Suprapubic skin (tissue), 3 donors: ENCODE measurements around the gene CPT1C.

Experiments
- POLR2A ChIP-seq, 2 donors: fragments of 450-650 bp; IDR thresholded peaks; one replicate each; pipeline ENCODE4 v1.6.1; 2017; ENCODE audit warnings: antibody characterized with exemption in 2 of 2, mild to moderate bottlenecking in 2 of 2, moderate library complexity in 2 of 2
- TF ChIP-seq, protein P1 (sequence below), 2 donors: fragments of 200-600 bp in 1 of 2; fragments of 450-650 bp in 1 of 2; sonication (generic) in 1 of 2; IDR thresholded peaks; one replicate each; pipeline ENCODE4 v1.5.1; 2016 to 2019; ENCODE audit warnings: antibody characterized with exemption in 2 of 2, mild to moderate bottlenecking in 1 of 2, moderate library complexity in 1 of 2

DNA sequence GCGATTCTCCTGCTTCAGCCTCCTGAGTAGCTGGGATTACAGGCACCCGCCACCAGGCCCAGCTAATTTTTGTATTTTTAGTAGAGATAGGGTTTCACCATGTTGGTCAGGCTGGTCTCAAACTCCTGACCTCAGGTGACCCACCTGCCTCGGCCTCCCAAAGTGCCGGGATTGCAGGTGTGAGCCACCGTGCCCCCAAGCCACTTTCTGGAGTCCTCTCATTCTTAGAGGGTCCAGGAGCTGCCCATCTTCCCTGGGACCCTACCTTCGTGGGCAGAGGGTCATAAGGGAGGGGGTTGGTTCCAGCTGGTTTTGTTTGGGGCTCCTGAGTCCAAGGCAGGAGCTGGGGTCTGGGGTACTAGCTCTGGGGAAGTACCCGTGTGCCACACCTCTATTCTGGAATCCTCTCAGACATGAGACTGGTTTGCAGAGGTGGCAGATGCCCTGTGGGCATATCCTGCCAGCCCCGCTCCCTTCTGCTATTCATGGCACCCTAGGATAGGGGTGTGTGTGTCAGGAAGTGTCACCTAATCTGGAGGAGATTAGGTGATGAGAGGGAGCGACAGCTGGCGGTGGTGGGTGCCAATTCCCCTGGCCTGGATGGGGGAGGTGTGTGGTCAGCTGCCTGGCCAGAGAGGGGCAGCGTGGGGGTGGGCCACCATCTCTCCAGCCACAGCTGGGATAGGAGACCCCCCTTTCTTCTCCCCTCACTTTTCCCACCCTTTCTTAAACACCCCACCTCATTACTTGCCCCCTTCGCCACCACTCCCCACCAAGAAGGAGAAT, 11.7 kb upstream of the CPT1C start:
- TF ChIP-seq, protein P1, sequence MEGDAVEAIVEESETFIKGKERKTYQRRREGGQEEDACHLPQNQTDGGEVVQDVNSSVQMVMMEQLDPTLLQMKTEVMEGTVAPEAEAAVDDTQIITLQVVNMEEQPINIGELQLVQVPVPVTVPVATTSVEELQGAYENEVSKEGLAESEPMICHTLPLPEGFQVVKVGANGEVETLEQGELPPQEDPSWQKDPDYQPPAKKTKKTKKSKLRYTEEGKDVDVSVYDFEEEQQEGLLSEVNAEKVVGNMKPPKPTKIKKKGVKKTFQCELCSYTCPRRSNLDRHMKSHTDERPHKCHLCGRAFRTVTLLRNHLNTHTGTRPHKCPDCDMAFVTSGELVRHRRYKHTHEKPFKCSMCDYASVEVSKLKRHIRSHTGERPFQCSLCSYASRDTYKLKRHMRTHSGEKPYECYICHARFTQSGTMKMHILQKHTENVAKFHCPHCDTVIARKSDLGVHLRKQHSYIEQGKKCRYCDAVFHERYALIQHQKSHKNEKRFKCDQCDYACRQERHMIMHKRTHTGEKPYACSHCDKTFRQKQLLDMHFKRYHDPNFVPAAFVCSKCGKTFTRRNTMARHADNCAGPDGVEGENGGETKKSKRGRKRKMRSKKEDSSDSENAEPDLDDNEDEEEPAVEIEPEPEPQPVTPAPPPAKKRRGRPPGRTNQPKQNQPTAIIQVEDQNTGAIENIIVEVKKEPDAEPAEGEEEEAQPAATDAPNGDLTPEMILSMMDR (IDR thresholded peaks at IDR 0.05) = no peak
- TF ChIP-seq POLR2A (IDR thresholded peaks at IDR 0.05) = no peak
